GM19438 (cell line): ENCODE results near the gene DHTKD1.
"Not testable (repeated sequence)": the region's sequence is repeated elsewhere in the genome, so short reads cannot be mapped to it uniquely, and the experiment has no call there.

Experiments
- ATAC-seq: cut with Tn5 transposase; IDR thresholded peaks from one replicate; pipeline ENCODE4 v1.9.1; 2021; ENCODE audit warnings: low read depth; ENCODE audit not compliant: unreplicated experiment

The DHTKD1 gene

DNA sequence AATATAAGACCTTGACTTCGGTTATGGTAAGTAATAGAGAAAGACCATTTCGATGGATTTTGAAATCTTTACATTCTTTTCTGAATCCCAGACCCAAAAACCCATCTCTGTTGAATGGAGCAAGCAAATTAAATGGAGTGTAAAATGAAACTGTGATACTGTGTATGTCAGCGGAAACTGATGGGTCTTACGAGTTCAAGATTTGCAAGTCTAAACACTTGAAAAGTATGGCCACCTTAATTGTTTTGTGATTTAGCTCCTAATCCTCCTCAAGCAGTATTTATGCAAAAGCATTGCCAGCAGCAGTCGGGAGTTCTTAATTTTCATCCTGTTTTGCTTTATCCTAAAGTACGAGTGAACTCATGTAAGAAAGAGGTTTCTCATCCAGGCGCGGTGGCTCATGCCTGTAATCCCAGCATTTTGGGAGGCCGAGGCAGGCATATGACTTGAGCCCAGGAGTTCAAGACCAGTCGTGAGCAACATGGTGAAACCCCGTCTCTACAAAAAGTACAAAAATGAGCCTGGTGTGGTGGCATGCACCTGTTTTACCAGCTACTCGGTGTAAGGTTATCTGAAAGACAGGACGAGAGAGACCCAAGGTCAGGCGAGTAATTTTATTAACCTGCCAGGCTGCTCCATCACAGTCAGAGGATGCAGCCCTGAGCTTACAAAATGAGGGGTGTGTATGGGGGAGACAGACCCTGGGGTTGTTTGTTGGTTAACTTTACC is 5.8 kb upstream of the DHTKD1 start:
- ATAC-seq, result no peak

DNA sequence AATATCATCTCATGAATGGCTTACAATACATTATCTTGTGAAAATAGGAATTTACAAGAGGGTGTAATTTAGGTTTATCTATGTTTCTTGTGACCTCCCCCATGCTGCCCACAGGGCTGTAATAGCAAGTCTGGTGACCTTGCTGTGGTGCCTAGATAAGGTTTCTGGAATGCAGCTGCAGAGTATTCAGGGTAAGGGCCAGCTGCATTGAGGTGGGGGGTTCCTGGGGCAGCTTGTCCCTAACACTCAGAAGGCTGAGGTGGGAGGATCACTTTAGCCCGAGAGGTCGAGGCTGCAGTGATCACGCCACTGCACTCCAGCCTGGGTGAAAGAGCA is 5.3 kb upstream of the DHTKD1 start:
- no peak for ATAC-seq

DNA sequence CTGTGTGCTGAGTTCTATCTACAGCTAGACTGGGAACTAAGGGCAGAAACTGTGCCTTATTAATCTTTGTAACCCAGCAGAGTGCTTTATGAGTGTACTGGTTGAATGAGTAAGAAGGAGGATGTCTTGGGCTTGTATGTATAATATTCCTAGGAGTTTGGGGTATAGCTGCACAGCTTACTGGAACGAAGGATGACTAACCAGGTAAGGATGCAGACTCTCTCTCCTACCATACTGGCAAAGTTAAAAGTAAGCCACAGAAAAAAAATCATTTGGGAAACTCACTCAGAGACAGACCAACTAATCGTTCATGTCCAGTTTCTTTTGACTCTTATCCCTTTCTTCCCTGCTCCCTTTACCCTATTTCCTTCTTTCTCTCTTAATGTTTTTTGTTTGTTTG is 1.4 kb upstream of the DHTKD1 start:
- no peak for ATAC-seq

DNA sequence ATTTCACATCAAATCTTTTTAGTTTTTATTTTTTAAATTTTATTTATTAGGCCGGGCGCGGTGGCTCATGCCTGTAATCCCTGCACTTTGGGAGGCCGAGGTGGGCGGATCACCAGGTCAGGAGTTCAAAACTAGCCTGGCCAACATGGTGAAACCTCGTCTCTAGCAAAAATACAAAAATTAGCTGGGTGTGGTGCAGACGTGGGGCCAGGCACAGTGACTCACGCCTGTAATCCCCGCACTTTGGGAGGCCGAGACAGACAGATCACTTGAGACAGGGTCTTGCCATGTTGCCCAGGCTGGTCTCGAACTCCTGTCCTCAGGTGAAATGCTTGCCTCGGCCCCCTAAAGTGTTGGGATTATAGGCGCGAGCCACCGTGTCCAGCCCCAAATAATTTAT is 2.7 kb downstream of the DHTKD1 start:
- ATAC-seq, result not testable (repeated sequence)

DNA sequence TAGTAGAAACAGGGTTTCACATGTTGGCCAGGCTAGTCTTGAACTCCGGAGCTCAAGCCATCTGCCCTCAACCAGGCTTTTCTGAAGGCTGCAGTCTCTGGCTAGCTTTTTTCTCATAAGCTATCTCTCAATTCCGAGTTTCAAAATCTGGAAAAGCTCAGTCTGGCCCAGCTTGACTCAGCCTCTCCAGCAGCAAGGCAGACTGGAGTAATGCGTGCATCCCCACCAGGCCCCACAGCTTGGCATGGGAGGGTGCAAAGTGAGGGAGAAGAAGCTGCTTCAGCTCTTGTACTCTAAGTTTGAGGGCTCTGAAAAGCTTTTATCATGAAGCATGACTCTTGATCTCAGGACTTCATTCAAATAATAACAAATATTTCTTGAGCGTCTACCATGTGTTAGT is 4.8 kb downstream of the DHTKD1 start:
- no peak for ATAC-seq

DNA sequence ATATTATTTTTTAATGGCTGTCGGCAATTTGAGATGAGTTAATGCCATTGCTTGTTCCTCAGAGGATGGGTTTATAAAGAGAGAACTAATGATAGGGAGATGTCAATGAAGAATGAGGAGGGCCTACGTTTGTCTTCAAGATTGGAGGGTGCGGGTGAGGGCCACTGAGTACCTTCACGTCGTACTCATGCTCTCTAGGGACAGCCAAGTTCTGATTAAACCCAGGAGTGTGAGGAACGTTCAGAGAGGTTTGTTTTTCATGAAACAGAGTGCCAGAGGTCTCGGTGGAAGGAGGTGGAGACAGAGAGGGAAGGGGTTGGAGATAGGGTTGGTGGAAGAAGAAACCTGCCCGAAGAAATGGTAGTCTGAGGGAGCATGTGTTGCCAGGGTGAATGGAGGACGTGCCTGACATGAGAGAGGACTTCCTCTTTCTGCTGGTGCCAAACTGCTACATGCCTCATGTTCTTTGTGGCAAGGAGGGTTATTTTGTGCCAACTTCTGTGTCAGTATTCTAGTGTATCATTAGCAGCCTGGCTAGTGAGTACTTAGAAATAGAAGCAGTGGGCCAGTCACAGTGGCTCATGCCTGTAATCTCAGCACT is 8.9 kb downstream of the DHTKD1 start:
- ATAC-seq, result no peak

DNA sequence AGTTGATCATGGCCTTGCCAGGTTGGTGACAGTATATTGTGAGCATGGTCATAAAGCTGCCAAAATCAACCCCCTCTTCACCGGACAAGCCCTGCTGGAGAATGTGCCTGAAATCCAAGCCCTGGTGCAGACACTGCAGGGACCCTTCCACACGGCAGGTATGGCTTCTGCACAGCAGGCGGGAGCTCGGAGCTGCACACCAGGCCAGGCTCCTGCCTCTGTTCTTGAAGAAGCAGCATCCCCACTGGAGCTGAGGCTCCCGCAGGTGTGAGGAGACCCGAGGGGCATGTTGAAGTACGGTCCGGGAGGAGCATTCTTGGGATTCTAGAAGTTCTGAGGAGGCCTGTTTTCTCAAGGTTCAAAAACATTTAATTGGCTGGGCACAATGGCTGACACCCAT is 12.7 kb downstream of the DHTKD1 start:
- no peak for ATAC-seq

DNA sequence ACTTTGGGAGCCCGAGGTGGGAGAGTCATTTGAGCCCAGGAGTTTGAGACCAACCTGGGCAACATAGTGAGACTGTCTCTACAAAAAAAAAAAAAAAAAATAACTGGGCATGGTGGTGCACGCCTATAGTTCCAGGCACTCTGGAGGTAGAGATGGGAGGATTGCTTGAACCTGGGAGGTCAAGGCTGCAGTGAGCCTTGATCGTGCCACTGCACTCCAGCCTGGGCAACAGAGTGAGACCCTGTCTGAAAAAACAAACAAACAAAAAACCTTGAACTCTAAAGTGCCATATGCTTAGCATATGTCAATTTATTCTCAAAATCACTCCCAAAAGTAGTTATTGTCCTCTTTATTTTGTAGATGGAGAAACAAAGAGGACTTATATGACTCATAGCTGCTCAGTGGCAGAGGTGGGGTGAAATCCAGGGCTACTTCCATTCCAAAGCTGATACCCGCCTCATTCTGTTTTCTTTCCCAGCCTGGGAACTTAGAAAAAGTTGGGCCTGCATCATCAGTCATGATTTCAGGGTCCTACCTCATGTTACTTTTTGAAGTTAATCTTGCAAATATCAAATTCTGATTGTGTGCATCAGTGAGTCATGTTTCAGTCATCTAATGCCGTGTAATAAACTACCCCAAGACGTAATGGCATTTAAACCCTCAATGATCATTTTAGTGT is 13.3 kb downstream of the DHTKD1 start:
- no peak for ATAC-seq

DNA sequence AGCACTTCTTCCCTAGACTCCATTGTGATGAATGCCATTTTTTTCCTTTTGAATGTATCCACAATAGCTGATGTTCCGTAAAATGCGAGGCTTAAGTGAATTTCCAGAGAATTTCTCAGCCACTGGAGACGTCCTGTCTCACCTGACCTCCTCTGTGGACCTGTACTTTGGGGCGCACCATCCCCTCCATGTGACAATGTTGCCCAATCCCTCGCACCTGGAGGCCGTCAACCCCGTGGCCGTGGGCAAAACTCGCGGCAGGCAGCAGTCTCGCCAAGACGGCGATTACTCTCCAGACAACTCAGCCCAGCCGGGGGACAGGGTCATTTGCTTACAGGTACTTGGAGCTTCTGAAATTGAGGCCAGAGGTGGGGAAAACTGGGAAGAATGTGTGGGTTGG is 20.2 kb downstream of the DHTKD1 start:
- ATAC-seq, result no peak

DNA sequence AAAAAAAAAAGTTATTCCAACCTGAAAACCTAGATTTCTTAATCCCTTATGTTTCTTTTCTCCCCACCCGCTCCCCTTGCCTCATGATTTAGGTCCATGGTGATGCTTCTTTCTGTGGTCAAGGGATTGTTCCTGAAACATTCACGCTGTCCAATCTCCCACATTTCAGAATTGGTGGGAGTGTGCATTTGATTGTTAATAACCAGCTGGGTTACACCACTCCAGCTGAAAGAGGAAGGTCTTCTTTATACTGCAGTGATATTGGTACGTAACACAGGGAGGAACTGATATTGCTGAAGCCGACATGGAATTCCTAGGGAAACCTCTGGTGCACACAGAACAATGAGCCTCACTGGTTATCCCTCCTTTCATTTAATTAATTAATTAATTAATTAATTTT is 22.7 kb downstream of the DHTKD1 start:
- ATAC-seq, result no peak

DNA sequence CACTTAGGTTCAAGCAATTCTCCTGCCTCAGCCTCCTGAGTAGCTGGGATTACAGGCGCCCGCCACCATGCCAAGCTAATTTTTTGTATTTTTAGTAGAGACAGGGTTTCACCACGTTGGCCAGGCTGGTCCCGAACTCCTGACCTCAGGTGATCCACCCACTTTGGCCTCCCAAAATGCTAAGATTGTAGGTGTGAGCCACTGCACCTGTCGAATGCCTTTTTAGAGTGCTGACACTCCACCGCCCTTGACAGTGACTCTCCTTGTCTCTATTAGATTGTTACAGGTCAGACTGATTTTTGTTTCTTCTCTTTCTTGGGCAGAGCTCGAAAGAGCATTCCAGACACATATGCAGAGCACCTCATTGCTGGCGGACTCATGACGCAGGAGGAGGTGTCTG is 28.6 kb downstream of the DHTKD1 start:
- ATAC-seq, result not testable (repeated sequence)

DNA sequence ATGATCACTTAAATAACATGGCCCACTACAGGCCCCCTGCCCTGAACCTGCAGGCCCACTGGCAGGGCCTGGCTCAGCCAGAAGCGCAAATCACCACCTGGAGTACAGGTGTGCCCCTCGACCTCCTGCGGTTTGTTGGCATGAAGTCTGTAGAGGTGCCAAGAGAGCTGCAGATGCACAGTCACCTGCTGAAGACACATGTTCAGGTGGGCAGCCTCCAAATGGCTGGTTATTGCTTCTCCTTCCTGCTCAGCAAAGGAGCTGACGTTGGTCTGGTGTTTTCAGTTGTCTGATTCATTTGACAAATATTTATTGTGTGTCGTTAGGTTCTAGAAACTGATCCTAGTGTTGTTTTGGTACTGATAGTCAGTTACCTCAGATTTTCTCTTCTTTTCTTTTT is 29.0 kb downstream of the DHTKD1 start:
- ATAC-seq, result no peak

DNA sequence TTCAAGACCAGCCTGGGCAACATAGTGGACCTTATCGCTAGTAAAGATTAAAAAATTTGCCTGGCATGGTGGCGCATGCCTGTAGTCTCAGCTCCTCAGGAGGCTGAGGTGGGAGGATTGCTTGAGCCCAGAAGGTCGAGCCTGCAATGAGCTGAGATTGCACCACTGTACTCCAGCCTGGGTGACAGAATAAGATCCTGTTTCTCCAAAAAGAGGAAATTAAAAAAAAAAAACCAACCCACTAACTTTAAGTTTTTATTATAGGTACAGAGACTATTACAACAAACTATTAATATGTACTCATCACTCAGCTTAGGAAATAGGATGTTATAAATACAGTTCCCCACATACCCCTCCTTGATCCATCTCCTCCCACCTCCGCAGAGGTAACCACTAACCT is 30.2 kb downstream of the DHTKD1 start:
- no peak for ATAC-seq

DNA sequence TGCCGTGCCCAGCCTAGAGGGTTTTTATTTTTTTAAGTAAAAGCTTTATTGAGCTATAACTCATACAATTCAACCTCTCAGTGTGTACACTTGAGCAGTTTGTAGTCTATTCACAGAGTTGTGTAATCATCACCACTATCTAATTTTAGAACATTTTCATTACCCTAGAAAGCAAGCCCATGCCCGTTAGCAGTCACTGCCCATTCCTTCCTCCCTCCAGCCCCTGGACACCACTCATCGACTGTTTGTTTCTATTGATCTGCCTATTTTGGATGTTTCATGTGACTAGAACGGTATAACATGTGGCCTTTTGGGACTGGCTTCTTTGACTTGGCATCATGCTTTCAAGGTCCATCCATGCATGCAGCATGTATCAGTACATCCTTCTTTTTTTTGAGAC is 35.0 kb downstream of the DHTKD1 start:
- ATAC-seq, result no peak

DNA sequence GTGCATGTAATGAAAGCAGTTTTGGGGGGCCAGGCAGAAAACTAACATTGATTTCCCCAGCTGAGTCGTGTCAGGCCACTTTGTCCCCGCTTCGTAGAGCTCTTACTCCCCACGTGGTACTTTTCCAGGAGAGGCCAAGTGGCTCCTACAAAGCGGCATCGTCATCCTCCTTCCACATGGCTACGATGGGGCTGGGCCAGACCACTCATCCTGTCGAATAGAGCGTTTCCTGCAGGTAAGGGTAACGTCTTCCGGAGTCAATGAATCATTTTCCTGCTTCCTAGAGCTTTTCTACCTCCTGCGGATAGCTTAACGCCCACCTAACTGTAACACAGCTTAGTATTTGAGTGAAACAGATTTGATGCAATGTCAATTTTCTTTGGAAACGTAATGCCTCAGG is 39.0 kb downstream of the DHTKD1 start:
- ATAC-seq, result no peak

DNA sequence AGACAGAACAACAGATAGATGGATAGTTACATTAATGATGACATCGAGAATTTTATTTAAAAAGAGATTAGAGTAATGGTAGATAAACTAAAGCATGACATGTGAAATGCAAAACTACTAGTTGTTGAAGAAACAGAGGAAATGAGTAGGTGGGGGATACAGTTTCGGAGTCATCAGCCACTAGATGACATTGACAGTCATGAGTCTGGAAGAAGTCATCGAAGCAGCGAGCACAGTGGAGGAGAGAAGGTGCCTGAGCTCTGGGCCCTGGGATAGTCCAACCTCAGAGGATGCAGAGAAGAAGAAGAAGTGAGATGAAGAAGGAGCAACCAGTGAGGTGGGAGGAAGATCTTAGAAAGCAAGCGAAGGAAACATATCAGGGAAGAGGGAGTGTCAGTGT is 40.5 kb downstream of the DHTKD1 start:
- no peak for ATAC-seq

DNA sequence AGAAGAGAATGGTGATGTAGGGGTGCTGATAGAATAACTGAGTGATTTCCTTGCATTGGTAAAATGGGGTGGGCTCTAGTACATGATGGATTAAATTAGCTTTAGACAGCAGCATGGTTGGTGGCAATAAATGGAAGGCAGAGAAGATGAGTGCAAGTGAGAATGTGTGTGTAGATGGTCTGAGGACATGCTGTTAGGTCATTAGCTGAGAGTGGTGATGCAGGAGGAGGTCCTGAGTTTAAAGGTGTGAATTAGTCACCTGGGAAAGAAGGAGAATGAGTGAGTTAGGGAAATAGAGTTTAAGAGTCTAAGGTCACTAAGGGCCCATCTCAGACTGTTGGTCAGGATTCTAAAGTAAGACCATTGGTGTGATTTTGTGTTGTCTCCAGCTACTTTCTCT is 42.8 kb downstream of the DHTKD1 start:
- ATAC-seq, result no peak

DNA sequence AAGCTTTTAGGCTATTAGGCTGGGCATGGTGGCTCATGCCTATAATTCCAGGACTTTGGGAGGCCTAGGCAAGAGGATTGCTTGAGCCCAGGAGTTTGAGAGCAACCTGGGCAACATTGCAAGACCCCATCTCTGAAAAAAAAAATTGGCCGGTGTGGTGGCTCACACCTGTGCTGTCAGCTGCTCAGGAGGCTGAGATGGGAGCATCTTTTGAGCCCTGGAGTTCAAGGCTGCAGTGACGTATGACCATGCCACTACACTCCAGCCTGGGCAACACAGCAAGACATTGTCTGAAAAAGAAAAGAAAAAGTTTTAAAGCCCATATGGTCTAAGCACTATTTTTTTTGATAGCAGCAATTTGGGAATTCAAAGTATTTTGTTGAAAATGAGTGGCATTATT is 44.9 kb downstream of the DHTKD1 start:
- no peak for ATAC-seq

DNA sequence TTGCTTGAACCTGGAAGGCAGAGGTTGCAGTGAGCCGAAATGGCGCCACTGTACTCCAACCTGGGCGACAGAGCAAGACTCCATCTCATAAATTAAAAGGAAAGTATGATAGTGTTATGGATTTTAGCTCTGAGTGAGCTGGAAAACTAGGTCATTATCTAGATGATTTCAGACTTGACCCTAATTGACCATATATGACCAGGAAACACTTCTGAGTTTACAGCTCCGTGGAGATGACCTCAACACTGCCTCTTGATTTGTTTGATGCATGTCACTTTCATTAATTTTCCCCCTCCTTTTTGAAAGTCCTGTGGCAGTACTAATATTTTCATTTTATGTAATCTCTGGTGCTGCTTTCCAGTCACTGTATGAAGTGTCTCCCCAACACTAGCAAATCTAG is 52.9 kb downstream of the DHTKD1 start:
- no peak for ATAC-seq

DNA sequence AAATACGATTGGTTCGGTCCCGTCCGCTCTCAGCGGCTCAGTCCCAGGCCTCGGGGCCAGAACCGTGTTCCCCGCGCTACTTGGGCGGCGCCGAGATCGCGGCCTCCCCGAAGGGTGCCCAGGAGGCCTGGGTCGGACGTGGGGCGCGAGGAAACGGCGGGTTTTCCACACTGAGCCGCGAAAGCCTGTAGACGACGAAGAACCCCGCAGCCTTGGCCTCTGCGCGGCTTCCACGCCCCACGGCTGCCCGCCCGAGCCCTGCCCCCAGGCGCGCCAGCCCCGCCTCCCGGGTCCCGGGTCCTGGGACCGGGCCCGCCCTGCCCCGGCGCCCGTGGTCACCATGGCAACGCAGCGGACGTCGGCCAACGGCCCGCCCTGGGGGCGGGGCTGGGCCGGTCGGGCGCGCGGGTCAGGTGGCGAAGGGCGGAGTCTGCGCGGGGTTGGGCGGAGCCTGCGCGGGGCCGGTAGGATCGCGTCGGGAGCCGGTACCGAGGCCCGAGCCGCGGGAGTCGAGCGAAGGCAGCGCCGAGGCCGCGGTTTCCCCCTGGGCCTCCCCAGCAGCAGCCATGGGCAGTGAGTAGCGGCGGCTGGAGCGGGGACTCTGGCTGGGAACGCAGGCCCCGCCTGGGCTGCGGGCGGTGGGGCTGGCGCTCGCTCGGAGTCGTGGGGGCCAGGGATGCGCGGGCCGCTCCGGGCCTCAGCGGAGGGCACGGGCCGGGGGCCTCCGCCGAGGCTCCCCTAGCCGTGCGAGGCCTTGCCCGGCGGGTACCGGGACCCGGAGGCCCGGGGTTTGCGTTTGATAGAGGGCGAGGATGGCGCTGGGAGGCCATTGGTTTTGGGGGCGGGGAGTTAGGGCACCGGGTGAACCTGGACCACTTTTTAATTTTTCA is 60.7 kb downstream of the DHTKD1 start, which contains the start of gene SEC61A2:
SEC61A2 (plus strand) TSS at position 456 of the 890 bp plus-strand sequence; CDS start at position 567, 111 bp downstream.
- peak; percentile 87 for ATAC-seq

DNA sequence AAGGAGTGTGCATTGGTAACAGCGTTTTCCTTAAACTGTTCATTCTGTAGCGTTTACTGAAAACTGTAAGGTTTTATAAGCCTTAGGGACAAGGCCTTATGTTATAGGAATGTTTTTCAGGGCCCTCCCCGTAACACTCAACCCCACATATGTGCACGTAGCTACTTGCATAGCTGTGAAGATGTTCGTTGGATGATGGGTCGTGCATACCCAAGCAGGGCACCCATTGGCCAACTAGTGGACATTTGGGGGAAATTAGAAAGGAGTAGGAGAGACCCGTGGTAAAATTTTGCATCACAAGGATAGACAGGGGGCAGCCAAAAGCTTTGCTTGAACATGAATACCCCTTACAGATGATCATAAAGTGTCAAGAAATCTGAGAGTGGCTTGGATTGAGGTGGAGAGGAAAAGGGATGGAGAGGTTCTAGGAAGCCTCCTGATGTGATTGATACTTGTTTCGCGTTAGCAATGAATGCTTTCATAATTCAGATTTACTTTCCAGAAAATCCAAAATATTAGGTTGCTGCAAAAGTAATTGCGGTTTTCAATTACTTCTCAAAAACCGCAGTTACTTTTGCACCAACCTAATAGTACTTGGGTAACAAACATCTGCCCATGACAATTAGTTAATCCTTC is 61.6 kb downstream of the DHTKD1 start:
- peak; percentile 46 for ATAC-seq
